A549 (cell line): Measurements from ENCODE around the gene DBF4B. TPM values are rescaled to one million over a fixed set of nuclear protein-coding genes. Genes with fewer than 3 reads are reported as not detected.

Experiments
- ATAC-seq, 2 experiments: fragments of 200-7000 bp in 1 of 2; fragments of >200 bp in 1 of 2; cut with Nextera tagmentation in 1 of 2; cut with Tn5 transposase in 1 of 2; 3 replicates each; pipeline versions ENCODE4 v1.8.0 to v1.9.1; 2018 to 2020; ENCODE audit warnings: mild to moderate bottlenecking in 1 of 2, moderate library complexity in 1 of 2
- CTCF ChIA-PET: fragments of 300-600 bp; sonication (Branson Sonifier 250); formaldehyde crosslinking; extraction: SDS; loops from one replicate; lab custom pipeline; 2021; ENCODE audit warnings: antibody characterized with exemption, inconsistent platforms; lab: Yijun Ruan, JAX
- POLR2A ChIA-PET: fragments of 350-600 bp; formaldehyde crosslinking; extraction: SDS; loops from one replicate; lab custom pipeline; 2021; ENCODE audit warnings: antibody characterized with exemption, inconsistent platforms; lab: Yijun Ruan, JAX
- DNase-seq, 2 experiments: peaks; one replicate each; pipeline versions ENCODE4 v3.0.0 to v3.0.0-alpha.2; 2011 to 2016; ENCODE audit warnings: low read depth in 1 of 2, low spot score in 1 of 2
- FAIRE-seq: peaks from 2 replicates; lab custom pipeline; 2011; peaks lifted over from hg19 to GRCh38; lab: Jason Lieb, UNC
- H3K27ac ChIP-seq, 2 experiments: fragments of >200 bp; sonication (Bioruptor Twin); formaldehyde crosslinking; 3 replicates each; pipeline ENCODE4 v1.5.1; 2016 to 2017
- H3K4me1 ChIP-seq: fragments of >200 bp; sonication (Bioruptor Twin); formaldehyde crosslinking; 3 replicates; pipeline ENCODE4 v1.6.1; 2016
- H3K4me2 ChIP-seq: fragments of >200 bp; sonication (Bioruptor Twin); formaldehyde crosslinking; 3 replicates; pipeline ENCODE4 v1.6.1; 2016
- H3K4me3 ChIP-seq: fragments of >200 bp; sonication (Bioruptor Twin); formaldehyde crosslinking; 3 replicates; pipeline ENCODE4 v1.5.1; 2016
- H3K9me3 ChIP-seq: fragments of >200 bp; sonication (Bioruptor Twin); formaldehyde crosslinking; 3 replicates; pipeline ENCODE4 v1.6.1; 2016
- BCL3 ChIP-seq: fragments of >200 bp; sonication (Bioruptor Twin); formaldehyde crosslinking; IDR thresholded peaks from 3 replicates; pipeline ENCODE4 v1.6.1; 2016
- CEBPB ChIP-seq, 2 experiments: fragments of >200 bp in 1 of 2; sonication (Bioruptor Twin) in 1 of 2; formaldehyde crosslinking in 1 of 2; IDR thresholded peaks; 2 replicates each; pipeline ENCODE4 v1.6.1; 2012 to 2016
- EHF ChIP-seq: fragments of 250-450 bp; sonication (Bioruptor Pico); IDR thresholded peaks from 2 replicates; pipeline ENCODE4 v1.5.0; 2020; ENCODE audit warnings: mild to moderate bottlenecking
- FOSL2 ChIP-seq, 2 experiments: fragments of 450-650 bp in 1 of 2; fragments of >200 bp in 1 of 2; sonication (Bioruptor Twin) in 1 of 2; formaldehyde crosslinking; IDR thresholded peaks; 2 replicates each; pipeline versions ENCODE4 v1.5.0 to v1.6.1; 2016 to 2020; ENCODE audit warnings: mild to moderate bottlenecking in 1 of 2, moderate library complexity in 1 of 2
- FOXS1 ChIP-seq: fragments of 250-450 bp; sonication (Bioruptor Pico); IDR thresholded peaks from 2 replicates; pipeline ENCODE4 v1.5.0; 2020; ENCODE audit warnings: mild to moderate bottlenecking, moderate library complexity
- HDAC2 ChIP-seq: fragments of 200-600 bp; sonication (generic); IDR thresholded peaks from 2 replicates; pipeline ENCODE4 v1.6.1; 2016
- HMGXB4 ChIP-seq: fragments of 250-450 bp; sonication (Bioruptor Pico); IDR thresholded peaks from 2 replicates; pipeline ENCODE4 v1.5.0; 2021; ENCODE audit warnings: mild to moderate bottlenecking, moderate library complexity, borderline replicate concordance
- HOXA7 ChIP-seq: fragments of 250-450 bp; sonication (Bioruptor Pico); IDR thresholded peaks from 2 replicates; pipeline ENCODE4 v1.5.0; 2020; ENCODE audit warnings: mild to moderate bottlenecking, moderate library complexity
- HOXB13 ChIP-seq: fragments of 250-450 bp; sonication (Bioruptor Pico); IDR thresholded peaks from 2 replicates; pipeline ENCODE4 v1.5.0; 2020; ENCODE audit warnings: low read depth, mild to moderate bottlenecking, moderate library complexity
- MAZ ChIP-seq: fragments of 150-350 bp; IDR thresholded peaks from 2 replicates; pipeline ENCODE4 v1.6.1; 2014; ENCODE audit warnings: antibody characterized with exemption, low read depth, low read length, borderline replicate concordance
- NR3C1 ChIP-seq: fragments of >200 bp; sonication (Bioruptor Twin); formaldehyde crosslinking; IDR thresholded peaks from 3 replicates; pipeline ENCODE4 v1.6.1; 2017
- PBX3 ChIP-seq: IDR thresholded peaks from 2 replicates; pipeline ENCODE4 v1.6.1; 2012
- POLR2A ChIP-seq: IDR thresholded peaks from 2 replicates; pipeline ENCODE4 v1.6.1; 2012; ENCODE audit warnings: mild to moderate bottlenecking, low read length
- RARB ChIP-seq: fragments of 250-450 bp; sonication (Bioruptor Pico); IDR thresholded peaks from 2 replicates; pipeline ENCODE4 v1.8.0; 2021; ENCODE audit warnings: mild to moderate bottlenecking, moderate library complexity
- RCOR1 ChIP-seq: fragments of 150-350 bp; IDR thresholded peaks from 2 replicates; pipeline ENCODE4 v1.6.1; 2014; ENCODE audit warnings: antibody characterized with exemption, low read length, low read depth
- RNF2 ChIP-seq: fragments of 200-600 bp; sonication (generic); IDR thresholded peaks from 2 replicates; pipeline ENCODE4 v1.6.1; 2016; ENCODE audit warnings: low read depth, mild to moderate bottlenecking, antibody characterized with exemption, moderate library complexity, borderline replicate concordance
- SREBF2 ChIP-seq: fragments of 450-650 bp; IDR thresholded peaks from 2 replicates; pipeline ENCODE4 v1.6.1; 2014; ENCODE audit warnings: mild to moderate bottlenecking, moderate library complexity
- TFCP2L1 ChIP-seq: fragments of 250-450 bp; sonication (Bioruptor Pico); IDR thresholded peaks from 2 replicates; pipeline ENCODE4 v1.5.0; 2021; ENCODE audit warnings: mild to moderate bottlenecking
- USF2 ChIP-seq: fragments of 450-650 bp; IDR thresholded peaks from 2 replicates; pipeline ENCODE4 v1.6.1; 2014; ENCODE audit warnings: antibody characterized with exemption
- ZC3H11A ChIP-seq: fragments of 450-650 bp; IDR thresholded peaks from 2 replicates; pipeline ENCODE4 v1.6.1; 2014; ENCODE audit warnings: antibody characterized with exemption, mild to moderate bottlenecking
- ZFP36 ChIP-seq: fragments of 450-650 bp; IDR thresholded peaks from 2 replicates; pipeline ENCODE4 v1.6.1; 2014; ENCODE audit warnings: borderline replicate concordance; ENCODE audit not compliant: partially characterized antibody
- ZSCAN20 ChIP-seq: fragments of 250-450 bp; sonication (Bioruptor Pico); IDR thresholded peaks from 2 replicates; pipeline ENCODE4 v1.8.0; 2022; ENCODE audit warnings: mild to moderate bottlenecking, moderate library complexity
- WGBS: methylation state at CpG from one replicate; pipeline ENCODE4 v1.1.6; 2017; ENCODE audit errors: missing lambda C conversion rate; 5-methylcytosine and 5-hydroxymethylcytosine counted together
- polyA plus RNA-seq, 4 experiments: library from polyadenylated mRNA; depleted of rRNA in 3 of 4; stranded (reverse); fragments of >200 nt; fragmentation: RNase III in 1 of 4; extraction: RNeasy Plus Mini Kit Qiagen cat#74134 plus additional on column Dnase treatment in 1 of 4; gene quantifications; 2 replicates in 3 of 4; 3 replicates in 1 of 4; pipeline ENCODE4 v1.2.3, GENCODE V29; 2011 to 2017

Gene DBF4B
- polyA plus RNA-seq, 2 of the 4 experiments (the other 2 are of a cell fraction): 16.9 to 32.3 TPM

- no peak for ATAC-seq
- no peaks in the 10 kb centered on the region for H3K4me1 ChIP-seq
- POLR2A ChIA-PET: no interaction called here
- no peaks in the 10 kb centered on the region for H3K9me3 ChIP-seq
- no peak overlapping the region for H3K27ac ChIP-seq
- no peak overlapping the region for H3K4me3 ChIP-seq
- no peak overlapping the region for H3K4me2 ChIP-seq
- TF ChIP-seq RNF2: no peak
- no peak for TF ChIP-seq MAZ
- no peak for TF ChIP-seq POLR2A
- no peak for TF ChIP-seq NR3C1
- TF ChIP-seq FOXS1 (CRISPR knock-in tag): no peak
- TF ChIP-seq SREBF2: no peak
- no peak for TF ChIP-seq HDAC2
- no peak for TF ChIP-seq ZSCAN20
- TF ChIP-seq BCL3: no peak
- TF ChIP-seq CEBPB (IDR thresholded peaks at IDR 0.05): no peak
- WGBS: 78% methylated on average over 2 of the region's 2 CpGs
- DNase-seq: no peak
- CTCF ChIA-PET: interaction anchor here (1.0 to 2.5 kb wide), 11 partner anchors 9 to 201 kb away, joined by 3 to 17 read pairs (median 4); no protein-coding TSS in a partner anchor
- FAIRE-seq: no peak
Measured at GRCh38 chr17:44734272-44734671, 25.8 kb downstream of the DBF4B start.

GRCh38 chr17:44736551-44737240 lies 28.2 kb downstream of the DBF4B start:
- POLR2A ChIA-PET: no interaction called here
- Histone ChIP-seq H3K4me2 (no peak overlapping the region), H3K4me3 (no peak overlapping the region), H3K4me1 (no peaks in the 10 kb centered on the region), H3K9me3 (no peaks in the 10 kb centered on the region), H3K27ac (no peak overlapping the region)
- ATAC-seq (no peak), FAIRE-seq (no peak), DNase-seq (no peak)
- CTCF ChIA-PET: interaction anchor here (1.1 to 3.2 kb wide), 12 partner anchors 12 to 362 kb away, joined by 3 to 13 read pairs (median 4); partner anchors contain the start of gene MEIOC
- TF ChIP-seq PBX3 (no peak), TFCP2L1 (CRISPR knock-in tag) (no peak), ZFP36 (no peak), RNF2 (no peak), RARB (CRISPR knock-in tag) (no peak), HOXA7 (CRISPR knock-in tag) (no peak), USF2 (no peak), CEBPB (IDR thresholded peaks at IDR 0.05) (no peak), FOSL2 (IDR thresholded peaks at IDR 0.05) (no peak), FOSL2 (CRISPR knock-in tag; IDR thresholded peaks at IDR 0.05) (no peak), EHF (CRISPR knock-in tag) (no peak), MAZ (no peak), HMGXB4 (CRISPR knock-in tag) (no peak), RCOR1 (no peak), BCL3 (no peak), ZC3H11A (no peak), HOXB13 (CRISPR knock-in tag) (no peak)
- WGBS: 87% methylated on average over 12 of the region's 12 CpGs
